ENCODE results near the gene ATG2A. TPM values are rescaled to one million over a fixed set of nuclear protein-coding genes. Genes with fewer than 3 reads are reported as not detected.

Gene ATG2A
- total and polyA plus RNA-seq, 2 of the 8 experiments (the other 6 are each of a cell fraction or from before 2014, with no cell fraction given), result 12.1 to 22.1 TPM

DNA sequence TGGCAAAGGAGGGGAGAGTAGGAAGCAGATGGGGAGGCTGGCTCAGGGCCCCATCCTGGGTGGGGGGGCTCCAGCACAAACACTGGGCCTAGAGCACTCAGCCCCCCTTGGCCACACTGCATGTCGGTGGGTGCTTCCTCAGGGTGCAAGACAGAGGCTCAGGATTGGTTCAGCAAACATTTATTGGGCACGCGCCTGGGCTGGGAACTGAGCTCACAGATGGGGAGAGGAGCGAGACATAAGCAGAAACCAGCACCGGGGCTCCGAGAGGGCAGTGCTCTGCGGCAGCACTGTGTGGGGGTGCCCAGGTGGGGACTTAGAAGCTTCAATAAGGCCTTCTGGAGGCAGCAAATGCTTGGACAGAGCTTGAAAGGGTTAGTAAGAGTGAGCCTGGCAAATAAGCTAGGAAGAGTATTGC lies 26.5 kb downstream of the ATG2A start (continued):
- TF ChIP-seq CHD7 (IDR thresholded peaks at IDR 0.05; ENCODE audit: insufficient replicate concordance, low read length), result no peak
- no peak for TF ChIP-seq CREB1 (IDR thresholded peaks at IDR 0.05)
- TF ChIP-seq TAF7 (optimal IDR thresholded peaks at IDR 0.05; ENCODE audit: borderline replicate concordance, low read depth, low read length), result no peak
- TF ChIP-seq JUN (IDR thresholded peaks at IDR 0.05; ENCODE audit: low read depth, low read length), result no peak
